Progenitor cell of endocrine pancreas (in vitro differentiated cells): ENCODE measurements around the gene CKMT2. TPM values are rescaled to one million over a fixed set of nuclear protein-coding genes. Genes with fewer than 3 reads are reported as not detected.

Experiments
- DNase-seq: peaks from one replicate; pipeline ENCODE4 v3.0.0; 2021; ENCODE audit warnings: low spot score; ENCODE audit not compliant: unreplicated experiment
- H3K27ac Mint-ChIP-seq: 2 replicates; pipeline ENCODE4 v1.8.0; 2021; ENCODE audit warnings: mild to moderate bottlenecking, moderate library complexity, mixed read lengths
- H3K27me3 Mint-ChIP-seq: 2 replicates; pipeline ENCODE4 v1.8.0; 2021; ENCODE audit warnings: mixed read lengths
- H3K36me3 Mint-ChIP-seq: 2 replicates; pipeline ENCODE4 v1.8.0; 2022; ENCODE audit warnings: mixed read lengths; ENCODE audit not compliant: insufficient read depth
- H3K4me1 Mint-ChIP-seq: 2 replicates; pipeline ENCODE4 v1.8.0; 2021; ENCODE audit warnings: low read depth, mixed read lengths
- H3K4me3 Mint-ChIP-seq: 2 replicates; pipeline ENCODE4 v1.8.0; 2021; ENCODE audit warnings: low read depth, mild to moderate bottlenecking, moderate library complexity, mixed read lengths
- H3K9me3 Mint-ChIP-seq: 2 replicates; pipeline ENCODE4 v1.8.0; 2021; ENCODE audit warnings: low read depth, mixed read lengths
- CTCF ChIP-seq: fragments of 200-600 bp; sonication (generic); IDR thresholded peaks from one replicate; pipeline ENCODE4 v1.5.0; 2021; ENCODE audit warnings: antibody characterized with exemption, mild to moderate bottlenecking; ENCODE audit not compliant: unreplicated experiment
- total RNA-seq: library from RNA; stranded (reverse); gene quantifications from 2 replicates; pipeline ENCODE4 v1.2.1, GENCODE V29; 2021

The CKMT2 gene
- total RNA-seq, 1 donor from 2014 or later, result 1.7 TPM

DNA sequence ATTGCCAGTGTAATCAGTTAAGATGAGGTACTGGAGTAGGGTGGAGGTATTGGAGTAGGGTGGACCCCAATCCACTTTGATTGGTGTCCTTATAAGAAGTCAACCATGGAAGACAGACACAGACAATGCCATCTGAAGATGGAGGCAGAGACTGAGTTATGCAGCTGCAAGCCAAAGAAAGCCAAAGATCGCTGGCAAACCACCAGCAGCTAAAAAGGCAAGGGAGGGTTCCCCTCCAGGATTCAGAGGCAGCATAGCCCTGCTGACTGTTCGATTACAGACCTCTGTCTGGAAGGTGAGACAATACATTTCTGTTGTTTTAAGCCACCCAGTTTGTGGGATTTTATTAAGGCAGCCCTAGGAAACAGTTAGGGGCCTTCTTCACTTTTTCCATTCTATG, 30.5 kb upstream of the CKMT2 start:
- DNase-seq, result no peak
- Mint-ChIP-seq H3K4me3 (no peak overlapping the region), H3K27me3 (no peaks in the 10 kb centered on the region), H3K9me3 (no peaks in the 10 kb centered on the region), H3K27ac (no peak overlapping the region), H3K36me3 (no peaks in the 10 kb centered on the region), H3K4me1 (no peaks in the 10 kb centered on the region)
- TF ChIP-seq CTCF, result no peak

DNA sequence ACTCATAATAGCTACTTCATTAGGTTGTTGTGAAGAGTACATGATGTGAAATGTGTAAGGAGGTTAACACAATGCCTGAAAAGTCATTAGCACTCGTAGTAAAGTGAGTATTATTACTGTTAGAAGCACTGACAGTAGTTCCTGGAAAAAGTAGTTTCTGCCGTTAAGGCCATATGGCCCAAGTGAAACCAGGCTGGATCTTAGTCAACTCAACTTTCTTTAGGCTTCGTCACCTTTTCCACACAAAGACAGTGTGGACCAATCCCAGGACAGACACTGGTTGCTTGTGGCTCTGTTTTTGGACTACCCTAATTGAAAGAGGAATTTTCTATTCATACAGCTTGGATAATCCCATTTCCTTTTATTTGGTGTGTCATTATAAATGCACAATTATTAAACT, 29.4 kb upstream of the CKMT2 start:
- TF ChIP-seq CTCF, result no peak
- Mint-ChIP-seq H3K4me1 (no peaks in the 10 kb centered on the region), H3K27ac (no peak overlapping the region), H3K27me3 (no peaks in the 10 kb centered on the region), H3K4me3 (no peak overlapping the region), H3K36me3 (no peaks in the 10 kb centered on the region), H3K9me3 (no peaks in the 10 kb centered on the region)
- no peak for DNase-seq

- DNase-seq, result no peak
- no peak overlapping the region for H3K27ac Mint-ChIP-seq
- no peaks in the 10 kb centered on the region for H3K27me3 Mint-ChIP-seq
- no peaks in the 10 kb centered on the region for H3K36me3 Mint-ChIP-seq
- no peaks in the 10 kb centered on the region for H3K9me3 Mint-ChIP-seq
- no peak overlapping the region for H3K4me3 Mint-ChIP-seq
- H3K4me1 Mint-ChIP-seq, result no peaks in the 10 kb centered on the region
- no peak for TF ChIP-seq CTCF
These were observed 28.9 kb upstream of the CKMT2 start for GRCh38 chr5:81204205-81204604.

DNA sequence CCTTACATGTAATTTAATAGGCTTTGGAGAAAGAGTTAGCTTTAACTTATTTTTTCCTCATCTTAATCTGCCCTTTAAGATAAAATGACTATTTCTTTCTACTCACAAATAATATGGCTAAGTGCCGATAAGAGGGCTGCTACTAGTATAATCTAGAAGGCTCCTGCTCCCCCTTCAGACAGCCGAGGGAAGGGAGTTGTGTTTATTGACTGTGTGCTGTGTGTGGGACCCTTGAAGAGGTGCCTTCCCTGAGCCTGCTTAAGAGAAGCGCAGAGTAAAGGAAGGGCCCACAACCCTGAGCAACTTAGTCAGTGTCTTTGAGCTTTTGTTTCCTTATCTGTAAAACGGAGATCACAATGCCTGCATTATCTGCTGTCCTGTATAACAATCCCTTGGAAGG, 28.1 kb upstream of the CKMT2 start:
- no peak for DNase-seq
- Mint-ChIP-seq H3K4me3 (no peak overlapping the region), H3K9me3 (no peaks in the 10 kb centered on the region), H3K4me1 (no peaks in the 10 kb centered on the region), H3K36me3 (no peaks in the 10 kb centered on the region), H3K27ac (no peak overlapping the region), H3K27me3 (no peaks in the 10 kb centered on the region)
- TF ChIP-seq CTCF, result no peak

DNA sequence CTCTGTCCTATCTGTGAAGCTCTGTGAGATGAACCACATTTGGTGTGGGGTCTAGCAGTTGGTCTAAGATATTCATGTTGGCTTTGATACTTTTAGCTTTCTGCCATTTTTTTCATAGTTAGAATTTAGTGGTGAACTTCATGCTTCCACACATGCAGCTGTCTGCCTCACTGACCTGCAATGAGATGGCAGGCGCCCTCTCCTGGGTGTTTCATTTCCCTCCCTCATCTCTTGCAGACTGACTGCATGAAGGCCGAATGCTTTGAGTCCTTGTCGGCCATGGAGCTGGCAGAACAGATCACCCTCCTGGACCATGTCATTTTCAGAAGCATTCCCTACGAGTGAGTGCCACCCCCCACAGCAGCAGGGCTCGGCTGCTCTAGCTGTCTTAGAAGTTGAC, 26.1 kb upstream of the CKMT2 start:
- no peaks in the 10 kb centered on the region for H3K9me3 Mint-ChIP-seq
- DNase-seq, result no peak

More for the DNA sequence above, 26.1 kb upstream of the CKMT2 start:
- TF ChIP-seq CTCF, result no peak
- Mint-ChIP-seq H3K4me1 (peaks cover 4% of the 10 kb centered on the region), H3K36me3 (no peaks in the 10 kb centered on the region), H3K27ac (no peak overlapping the region), H3K4me3 (no peak overlapping the region), H3K27me3 (no peaks in the 10 kb centered on the region)
